ENCODE data around the gene PTTG1IP.

PTTG1IP gene

GRCh38 chr21:44818640-44819011 lies 54.9 kb downstream of the PTTG1IP start:
- intact Hi-C loops (cut with DNase I; ENCODE audit: low total_unique reads): loop anchor here (5.0 to 10.0 kb wide), 2 partner anchors 54 to 106 kb away; partner anchors contain the start of genes ITGB2 and PTTG1IP
- H3K9me3 ChIP-seq: peaks cover 0 to 22% (median 20%) of the 10 kb centered on the region in 3 donors
- H3K36me3 ChIP-seq: peaks cover 0 to 2% (median 0%) of the 10 kb centered on the region in 3 donors
- peaks cover 0 to 20% (median 20%) of the 10 kb centered on the region in 4 donors for H3K4me1 ChIP-seq
- H3K4me3 ChIP-seq: peak overlapping the region; percentile 67 to 85
- DNase-seq: no peak
- H3K27me3 ChIP-seq: no peaks in the 10 kb centered on the region
- H3K27ac ChIP-seq: peak overlapping the region; percentile 77 to 86
- no peak for TF ChIP-seq CTCF (IDR thresholded peaks at IDR 0.05)

- Histone ChIP-seq H3K9me3 (peaks cover 0 to 22% (median 20%) of the 10 kb centered on the region in 3 donors), H3K36me3 (peaks cover 0 to 8% (median 4%) of the 10 kb centered on the region in 3 donors), H3K4me1 (peaks cover 0 to 20% (median 20%) of the 10 kb centered on the region in 4 donors), H3K27me3 (no peaks in the 10 kb centered on the region), H3K27ac (peak within 1 kb of the TSS; percentile 77 to 86), H3K4me3 (peak within 1 kb of the TSS; percentile 67 to 85)
- TF ChIP-seq CTCF (IDR thresholded peaks at IDR 0.05): no peak
- intact Hi-C loops (cut with DNase I; ENCODE audit: low total_unique reads): loop anchor here (5.0 to 10.0 kb wide), 2 partner anchors 54 to 107 kb away; partner anchors contain the start of genes ITGB2 and PTTG1IP
- DNase-seq: peak; percentile 73 to 89
Measured at GRCh38 chr21:44817914-44818639, 55.4 kb downstream of the PTTG1IP start, which contains the start of gene SUMO3. Gene SUMO3, minus strand, starts transcription at chr21:44818062. Its CDS starts 94 bp downstream, at chr21:44817968.

GRCh38 chr21:44817506-44817880 lies 56.0 kb downstream of the PTTG1IP start:
- peaks cover 0 to 25% (median 20%) of the 10 kb centered on the region in 4 donors for H3K4me1 ChIP-seq
- no peak for TF ChIP-seq CTCF (IDR thresholded peaks at IDR 0.05)
- peak overlapping the region; percentile 67 to 85 for H3K4me3 ChIP-seq
- H3K27me3 ChIP-seq: no peaks in the 10 kb centered on the region
- H3K36me3 ChIP-seq: peaks cover 0 to 13% (median 8%) of the 10 kb centered on the region in 3 donors
- H3K9me3 ChIP-seq: peaks cover 0 to 19% (median 17%) of the 10 kb centered on the region in 3 donors
- DNase-seq: peak; percentile 82 to 95
- peak overlapping the region; percentile 77 to 86 for H3K27ac ChIP-seq
- intact Hi-C loops (cut with DNase I; ENCODE audit: low total_unique reads): loop anchor here (5.0 to 10.0 kb wide), 2 partner anchors 55 to 107 kb away; partner anchors contain the start of genes ITGB2 and PTTG1IP

- Histone ChIP-seq H3K27ac (peak overlapping the region; percentile 77 to 86), H3K36me3 (peaks cover 0 to 18% (median 8%) of the 10 kb centered on the region in 3 donors), H3K4me1 (peaks cover 0 to 25% (median 20%) of the 10 kb centered on the region in 4 donors), H3K9me3 (peaks cover 0 to 14% (median 12%) of the 10 kb centered on the region in 3 donors), H3K27me3 (no peaks in the 10 kb centered on the region), H3K4me3 (peak overlapping the region; percentile 67 to 85)
- no peak for DNase-seq
- no peak for TF ChIP-seq CTCF (IDR thresholded peaks at IDR 0.05)
- intact Hi-C loops (cut with DNase I; ENCODE audit: low total_unique reads): loop anchor here (5.0 to 10.0 kb wide), 2 partner anchors 55 to 108 kb away; partner anchors contain the start of genes ITGB2 and PTTG1IP
Measured at GRCh38 chr21:44816761-44817505, 56.6 kb downstream of the PTTG1IP start.

- H3K9me3 ChIP-seq: peaks cover 0 to 7% (median 3%) of the 10 kb centered on the region in 3 donors
- H3K4me1 ChIP-seq: peaks cover 0 to 25% (median 20%) of the 10 kb centered on the region in 4 donors
- H3K27me3 ChIP-seq: no peaks in the 10 kb centered on the region
- no peak for DNase-seq
- intact Hi-C loops (cut with DNase I; ENCODE audit: low total_unique reads): loop anchor here (5.0 to 10.0 kb wide), 2 partner anchors 56 to 109 kb away; partner anchors contain the start of genes ITGB2 and PTTG1IP
- H3K4me3 ChIP-seq: no peak overlapping the region
- no peak overlapping the region for H3K27ac ChIP-seq
- H3K36me3 ChIP-seq: peaks cover 0 to 21% (median 8%) of the 10 kb centered on the region in 3 donors
- no peak for TF ChIP-seq CTCF (IDR thresholded peaks at IDR 0.05)
Measured at GRCh38 chr21:44815852-44816628, 57.5 kb downstream of the PTTG1IP start.

Data from tibial artery (tissue), 4 donors.